IPS DF 6.9 (cell line): Measurements from ENCODE around the gene OSBPL3.

Experiments used
- DNase-seq: peaks from one replicate; pipeline ENCODE4 v3.0.0-alpha.2; 2013; ENCODE audit warnings: low read depth, low spot score
- H3K27ac ChIP-seq: one replicate; pipeline ENCODE4 v1.5.1; 2013; ENCODE audit warnings: low read length, control low read depth
- H3K27me3 ChIP-seq: 2 replicates; pipeline ENCODE4 v1.6.1; 2013; ENCODE audit warnings: mild to moderate bottlenecking, low read length; ENCODE audit not compliant: control insufficient read depth, insufficient read depth
- H3K36me3 ChIP-seq: 2 replicates; pipeline ENCODE4 v1.6.1; 2013; ENCODE audit warnings: low read length; ENCODE audit not compliant: control insufficient read depth, insufficient read depth
- H3K4me1 ChIP-seq: 2 replicates; pipeline ENCODE4 v1.6.1; 2013; ENCODE audit warnings: low read length; ENCODE audit not compliant: control insufficient read depth, insufficient read depth
- H3K4me3 ChIP-seq: 2 replicates; pipeline ENCODE4 v1.5.1; 2013; ENCODE audit warnings: mild to moderate bottlenecking, low read length
- H3K9me3 ChIP-seq: 2 replicates; pipeline ENCODE4 v1.6.1; 2013; ENCODE audit warnings: low read length, inconsistent platforms; ENCODE audit not compliant: control insufficient read depth, insufficient read depth
- WGBS: extraction: QIAGEN DNeasy Blood & Tissue Kit; methylation state at CpG from one replicate; pipeline ENCODE4 v1.1.7; 2013; ENCODE audit warnings: mixed read lengths, missing lambda C conversion rate; ENCODE audit not compliant: insufficient read length, insufficient coverage; 5-methylcytosine and 5-hydroxymethylcytosine counted together

OSBPL3 gene

GRCh38 chr7:24922099-24922773 lies 57.7 kb downstream of the OSBPL3 start:
- H3K27ac ChIP-seq = no peak overlapping the region
- no peaks in the 10 kb centered on the region for H3K36me3 ChIP-seq
- H3K9me3 ChIP-seq = no peaks in the 10 kb centered on the region
- no peak for DNase-seq
- H3K27me3 ChIP-seq = no peaks in the 10 kb centered on the region
- no CpG with 5 or more reads among the region's 5 CpGs for WGBS
- peaks cover 2% of the 10 kb centered on the region; the same call in 1 of the 2 replicates for H3K4me1 ChIP-seq
- no peak overlapping the region for H3K4me3 ChIP-seq

DNA sequence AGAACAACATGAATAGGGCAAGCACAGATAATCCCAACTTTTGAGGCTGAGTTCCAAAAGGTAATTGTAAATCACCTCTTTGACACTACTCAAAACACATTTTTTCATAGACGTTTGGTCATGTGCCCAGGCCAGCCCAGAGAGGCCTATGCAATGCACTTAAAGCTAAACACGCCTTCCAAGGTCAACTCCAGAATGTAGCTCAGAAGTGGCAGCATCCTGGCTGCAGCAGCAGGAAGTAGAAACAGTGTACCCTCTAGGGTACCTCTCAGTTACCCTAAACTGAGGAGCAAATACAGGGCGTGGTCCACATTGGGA lies 58.7 kb downstream of the OSBPL3 start:
- no peak overlapping the region for H3K27ac ChIP-seq
- DNase-seq = no peak

GRCh38 chr7:24920451-24921361 lies 59.3 kb downstream of the OSBPL3 start:
- no peaks in the 10 kb centered on the region for H3K27me3 ChIP-seq
- no peaks in the 10 kb centered on the region for H3K9me3 ChIP-seq
- DNase-seq = no peak
- H3K4me1 ChIP-seq = peaks cover 6% of the 10 kb centered on the region; the same call in 1 of the 2 replicates
- no peak overlapping the region for H3K27ac ChIP-seq
- no CpG with 5 or more reads among the region's 3 CpGs for WGBS
- H3K4me3 ChIP-seq = no peak overlapping the region
- no peaks in the 10 kb centered on the region for H3K36me3 ChIP-seq

More for the DNA sequence above, 58.7 kb downstream of the OSBPL3 start:
- Histone ChIP-seq H3K9me3 (no peaks in the 10 kb centered on the region), H3K4me1 (peaks cover 6% of the 10 kb centered on the region; the same call in 1 of the 2 replicates), H3K4me3 (no peak overlapping the region), H3K36me3 (no peaks in the 10 kb centered on the region), H3K27me3 (no peaks in the 10 kb centered on the region)
- WGBS = no CpG with 5 or more reads among the region's 3 CpGs

- no peaks in the 10 kb centered on the region for H3K27me3 ChIP-seq
- H3K36me3 ChIP-seq = no peaks in the 10 kb centered on the region
- no peaks in the 10 kb centered on the region for H3K9me3 ChIP-seq
- H3K4me1 ChIP-seq = peaks cover 6% of the 10 kb centered on the region; the same call in 1 of the 2 replicates
- no peak overlapping the region for H3K27ac ChIP-seq
- WGBS = no CpG with 5 or more reads among the region's 3 CpGs
- DNase-seq = no peak
- no peak overlapping the region for H3K4me3 ChIP-seq
Measured at GRCh38 chr7:24917510-24918239, 62.3 kb downstream of the OSBPL3 start.

- Histone ChIP-seq H3K27ac (no peak overlapping the region), H3K4me3 (no peak overlapping the region), H3K36me3 (no peaks in the 10 kb centered on the region), H3K9me3 (no peaks in the 10 kb centered on the region), H3K27me3 (no peaks in the 10 kb centered on the region), H3K4me1 (peaks cover 6% of the 10 kb centered on the region; the same call in 1 of the 2 replicates)
- no peak for DNase-seq
- whole genome bisulfite sequencing = no CpG with 5 or more reads among the region's 4 CpGs
Measured at GRCh38 chr7:24916463-24917040, 63.4 kb downstream of the OSBPL3 start.

DNA sequence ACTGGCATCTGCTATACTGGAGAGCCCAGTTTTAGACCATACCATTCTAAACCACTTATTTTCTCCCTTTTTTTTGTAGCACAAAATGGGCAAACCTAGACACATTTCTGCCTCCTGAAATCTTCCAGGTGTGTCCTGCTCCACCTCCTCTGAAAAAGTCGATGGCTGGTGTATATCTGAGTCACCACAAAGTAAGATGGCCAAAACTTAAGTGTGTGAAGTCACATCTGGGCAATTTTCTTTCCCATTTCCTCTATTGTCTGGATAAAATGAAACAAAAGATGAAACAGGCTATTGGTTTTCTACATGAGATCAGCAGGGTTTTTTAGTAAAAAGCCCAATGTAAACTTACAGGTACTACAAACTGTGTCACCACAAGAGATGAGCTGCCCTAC lies 65.5 kb downstream of the OSBPL3 start:
- no peaks in the 10 kb centered on the region for H3K36me3 ChIP-seq
- no peak for DNase-seq
- H3K27me3 ChIP-seq = no peaks in the 10 kb centered on the region
- no peak overlapping the region for H3K4me3 ChIP-seq
- peaks cover 6% of the 10 kb centered on the region; the same call in 1 of the 2 replicates for H3K4me1 ChIP-seq
- no peaks in the 10 kb centered on the region for H3K9me3 ChIP-seq
- no peak overlapping the region for H3K27ac ChIP-seq
- WGBS = no CpG with 5 or more reads among the region's 1 CpG

- no peak for DNase-seq
- no peak overlapping the region for H3K4me3 ChIP-seq
- H3K36me3 ChIP-seq = no peaks in the 10 kb centered on the region
- no peak overlapping the region for H3K27ac ChIP-seq
- H3K27me3 ChIP-seq = no peaks in the 10 kb centered on the region
- no CpG with 5 or more reads among the region's 4 CpGs for WGBS
- no peaks in the 10 kb centered on the region for H3K9me3 ChIP-seq
- peaks cover 6% of the 10 kb centered on the region; the same call in 1 of the 2 replicates for H3K4me1 ChIP-seq
Measured at GRCh38 chr7:24913801-24914464, 66.0 kb downstream of the OSBPL3 start.

DNA sequence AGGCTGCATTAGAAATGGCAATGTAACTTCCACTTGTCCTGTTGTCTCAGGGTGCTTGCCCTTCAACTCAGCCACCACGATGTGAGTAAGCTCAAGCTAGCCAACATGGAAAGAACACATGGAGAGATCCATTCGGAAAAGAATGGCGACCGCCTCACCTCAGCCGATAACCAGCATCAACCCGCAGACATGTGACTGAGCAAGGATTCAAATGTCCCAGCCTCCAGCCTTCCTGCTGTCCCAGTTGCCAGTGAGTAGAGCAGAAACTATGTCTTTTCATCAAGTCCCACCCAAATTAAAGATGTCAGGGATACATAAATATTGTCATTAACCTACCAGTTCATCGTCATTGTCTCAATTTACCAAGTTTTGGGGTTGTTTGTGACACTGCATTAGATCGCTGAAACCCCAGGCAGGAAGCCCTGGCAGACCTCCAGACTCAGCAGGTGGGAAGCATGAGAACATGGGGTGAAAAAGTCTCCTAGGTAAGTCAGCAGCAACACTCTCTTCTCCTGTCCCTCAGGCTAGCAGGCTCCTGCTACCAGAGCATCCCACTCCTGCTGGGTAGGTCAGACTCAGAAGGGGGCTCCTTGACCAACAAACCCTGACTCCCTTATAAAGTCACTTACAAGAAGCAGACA lies 67.0 kb downstream of the OSBPL3 start:
- WGBS = no CpG with 5 or more reads among the region's 8 CpGs
- H3K9me3 ChIP-seq = no peaks in the 10 kb centered on the region

GRCh38 chr7:24912424-24912823 lies 67.6 kb downstream of the OSBPL3 start:
- no peaks in the 10 kb centered on the region for H3K9me3 ChIP-seq
- peaks cover 4% of the 10 kb centered on the region; the same call in 1 of the 2 replicates for H3K4me1 ChIP-seq
- DNase-seq = no peak
- H3K27ac ChIP-seq = no peak overlapping the region
- WGBS = no CpG with 5 or more reads among the region's 4 CpGs
- H3K4me3 ChIP-seq = no peak overlapping the region
- H3K36me3 ChIP-seq = no peaks in the 10 kb centered on the region
- H3K27me3 ChIP-seq = no peaks in the 10 kb centered on the region

More for the DNA sequence above, 67.0 kb downstream of the OSBPL3 start:
- Histone ChIP-seq H3K36me3 (no peaks in the 10 kb centered on the region), H3K27me3 (no peaks in the 10 kb centered on the region), H3K27ac (no peak overlapping the region), H3K4me3 (no peak overlapping the region), H3K4me1 (peaks cover 5% of the 10 kb centered on the region; the same call in 1 of the 2 replicates)
- DNase-seq = no peak
